ACC112 (cell line): Measurements from ENCODE around the gene KIF3C.
"Not testable (repeated sequence)": the region's sequence is repeated elsewhere in the genome, so short reads cannot be mapped to it uniquely, and the experiment has no call there.

ENCODE experiments used
- H2AFZ ChIP-seq: fragments of 200-600 bp; sonication (generic); one replicate; pipeline ENCODE4 v1.6.0; 2017; ENCODE audit warnings: antibody characterized with exemption, low read length; ENCODE audit not compliant: unreplicated experiment
- H3K27ac ChIP-seq: fragments of 200-600 bp; sonication (generic); 2 replicates; pipeline ENCODE4 v1.5.1; 2014; ENCODE audit warnings: low read depth, mild to moderate bottlenecking, antibody characterized with exemption, low read length, moderate library complexity
- H3K27me3 ChIP-seq: fragments of 200-600 bp; sonication (generic); 2 replicates; pipeline ENCODE4 v1.6.1; 2014; ENCODE audit warnings: mild to moderate bottlenecking, antibody characterized with exemption, low read length, moderate library complexity, mixed read lengths; ENCODE audit not compliant: insufficient read depth
- H3K36me3 ChIP-seq: fragments of 200-600 bp; sonication (generic); 2 replicates; pipeline ENCODE4 v1.6.1; 2016; ENCODE audit warnings: mild to moderate bottlenecking, antibody characterized with exemption, low read length, moderate library complexity, mixed read lengths; ENCODE audit not compliant: insufficient read depth
- H3K4me1 ChIP-seq: fragments of 200-600 bp; sonication (generic); one replicate; pipeline ENCODE4 v1.6.1; 2016; ENCODE audit warnings: low read length, mixed read lengths; ENCODE audit not compliant: insufficient read depth, unreplicated experiment, control insufficient read depth
- H3K4me3 ChIP-seq: fragments of 200-600 bp; sonication (generic); 2 replicates; pipeline ENCODE4 v1.5.1; 2014; ENCODE audit warnings: mild to moderate bottlenecking, low read depth, low read length
- H3K79me2 ChIP-seq: fragments of 200-600 bp; sonication (generic); one replicate; pipeline ENCODE4 v1.6.0; 2016; ENCODE audit warnings: low read length; ENCODE audit not compliant: control insufficient read depth, unreplicated experiment, insufficient read depth

KIF3C gene

GRCh38 chr2:25982273-25982967 is at the start of gene KIF3C:
TSS of gene KIF3C (minus strand) at chr2:25982497. CDS start at chr2:25981917, 580 bp downstream.
- H3K27me3 ChIP-seq = no peaks in the 10 kb centered on the region
- H3K79me2 ChIP-seq = peaks cover 10% of the 10 kb centered on the region
- no peaks in the 10 kb centered on the region for H3K36me3 ChIP-seq
- peak within 1 kb of the TSS; percentile 54 for H2AFZ ChIP-seq
- H3K4me3 ChIP-seq = peak within 1 kb of the TSS; percentile 88
- H3K4me1 ChIP-seq = peaks cover 23% of the 10 kb centered on the region
- no peak within 1 kb of the TSS for H3K27ac ChIP-seq

GRCh38 chr2:26028083-26028482 is 45.8 kb upstream of the KIF3C start:
- H3K79me2 ChIP-seq, H3K36me3 ChIP-seq, H3K4me1 ChIP-seq: not testable (repeated sequence)

GRCh38 chr2:26025509-26025908 is 43.2 kb upstream of the KIF3C start:
- Histone ChIP-seq H2AFZ (no peak overlapping the region), H3K27me3 (no peaks in the 10 kb centered on the region), H3K4me3 (no peak overlapping the region), H3K4me1 (no peaks in the 10 kb centered on the region), H3K27ac (no peak overlapping the region), H3K36me3 (no peaks in the 10 kb centered on the region), H3K79me2 (no peaks in the 10 kb centered on the region)

More at GRCh38 chr2:26028083-26028482, 45.8 kb upstream of the KIF3C start:
- not testable (repeated sequence) for H2AFZ ChIP-seq, H3K4me3 ChIP-seq, H3K27me3 ChIP-seq, H3K27ac ChIP-seq

GRCh38 chr2:26024260-26024659 is 42.0 kb upstream of the KIF3C start:
- Histone ChIP-seq H3K36me3 (no peaks in the 10 kb centered on the region), H2AFZ (no peak overlapping the region), H3K27ac (no peak overlapping the region), H3K79me2 (no peaks in the 10 kb centered on the region), H3K4me1 (no peaks in the 10 kb centered on the region), H3K27me3 (no peaks in the 10 kb centered on the region), H3K4me3 (no peak overlapping the region)

GRCh38 chr2:26020231-26020640 is 37.9 kb upstream of the KIF3C start:
- Histone ChIP-seq H3K4me3 (no peak overlapping the region), H3K36me3 (no peaks in the 10 kb centered on the region), H3K79me2 (no peaks in the 10 kb centered on the region), H3K4me1 (peaks cover 27% of the 10 kb centered on the region), H3K27me3 (no peaks in the 10 kb centered on the region), H3K27ac (no peak overlapping the region), H2AFZ (no peak overlapping the region)

- Histone ChIP-seq H3K79me2 (no peaks in the 10 kb centered on the region), H3K36me3 (no peaks in the 10 kb centered on the region), H3K27me3 (no peaks in the 10 kb centered on the region), H3K4me1 (peaks cover 27% of the 10 kb centered on the region), H2AFZ (no peak overlapping the region), H3K27ac (peak overlapping the region; percentile 80), H3K4me3 (no peak overlapping the region)
These were observed 36.1 kb upstream of the KIF3C start for GRCh38 chr2:26018184-26019055.

- peaks cover 30% of the 10 kb centered on the region for H3K4me1 ChIP-seq
- no peaks in the 10 kb centered on the region for H3K79me2 ChIP-seq
- no peaks in the 10 kb centered on the region for H3K27me3 ChIP-seq
- peak overlapping the region; percentile 80 for H3K27ac ChIP-seq
- H3K36me3 ChIP-seq = no peaks in the 10 kb centered on the region
- H3K4me3 ChIP-seq = no peak overlapping the region
- H2AFZ ChIP-seq = no peak overlapping the region
These were observed 35.3 kb upstream of the KIF3C start for GRCh38 chr2:26017464-26018183.

GRCh38 chr2:26016706-26017045 is 34.4 kb upstream of the KIF3C start:
- peak overlapping the region; percentile 26 for H2AFZ ChIP-seq
- peaks cover 40% of the 10 kb centered on the region for H3K4me1 ChIP-seq
- not testable (repeated sequence) for H3K79me2 ChIP-seq, H3K36me3 ChIP-seq, H3K27me3 ChIP-seq
- H3K4me3 ChIP-seq = peak overlapping the region; percentile 25; the same call in 1 of the 2 replicates
- peak overlapping the region; percentile 64 for H3K27ac ChIP-seq

GRCh38 chr2:26016012-26016705 is 33.9 kb upstream of the KIF3C start:
- Histone ChIP-seq H3K4me3 (peak overlapping the region; percentile 25), H2AFZ (peak overlapping the region; percentile 26), H3K4me1 (peaks cover 44% of the 10 kb centered on the region), H3K27ac (peak overlapping the region; percentile 64), H3K27me3 (no peaks in the 10 kb centered on the region), H3K36me3 (no peaks in the 10 kb centered on the region), H3K79me2 (no peaks in the 10 kb centered on the region)

- Histone ChIP-seq H3K36me3 (no peaks in the 10 kb centered on the region), H2AFZ (no peak overlapping the region), H3K4me1 (peaks cover 52% of the 10 kb centered on the region), H3K79me2 (no peaks in the 10 kb centered on the region), H3K27me3 (no peaks in the 10 kb centered on the region), H3K4me3 (no peak overlapping the region), H3K27ac (no peak overlapping the region)
These were observed 31.4 kb upstream of the KIF3C start for GRCh38 chr2:26013668-26014067.
